HepG2 (cell line): ENCODE data around the gene SDK1. TPM values are rescaled to one million over a fixed set of nuclear protein-coding genes. Genes with fewer than 3 reads are reported as not detected.

ENCODE experiments used
- AHR ChIP-seq: IDR thresholded peaks from 2 replicates; pipeline ENCODE4 v1.6.1; 2018; ENCODE audit warnings: missing genetic modification reagents, missing compliant biosample characterization
- FOXJ3 ChIP-seq: sonication (generic); formaldehyde crosslinking; IDR thresholded peaks from 2 replicates; pipeline ENCODE4 v1.4.0; 2020; ENCODE audit warnings: missing genetic modification reagents, mild to moderate bottlenecking, borderline replicate concordance
- FOXK2 ChIP-seq: fragments of 450-650 bp; IDR thresholded peaks from 2 replicates; pipeline ENCODE4 v1.6.1; 2016
- GABPB1 ChIP-seq: IDR thresholded peaks from 2 replicates; pipeline ENCODE4 v1.6.1; 2016; ENCODE audit warnings: mild to moderate bottlenecking, missing genetic modification reagents, moderate library complexity, missing compliant biosample characterization
- HHEX ChIP-seq: IDR thresholded peaks from 2 replicates; pipeline ENCODE4 v1.6.1; 2016; ENCODE audit warnings: control low read depth
- HMGA1 ChIP-seq: sonication (generic); formaldehyde crosslinking; conservative IDR thresholded peaks from 2 replicates; pipeline ENCODE4 v1.4.0; 2020; ENCODE audit warnings: missing genetic modification reagents
- IKZF1 ChIP-seq: fragments of 450-650 bp; IDR thresholded peaks from 2 replicates; pipeline ENCODE4 v1.7.1; 2016
- KDM3A ChIP-seq: IDR thresholded peaks from 2 replicates; pipeline ENCODE4 v1.6.1; 2018; ENCODE audit warnings: low read depth, missing compliant biosample characterization
- MED1 ChIP-seq: sonication (generic); formaldehyde crosslinking; IDR thresholded peaks from 2 replicates; pipeline ENCODE4 v1.4.0; 2020; ENCODE audit warnings: missing genetic modification reagents
- PAWR ChIP-seq: sonication (generic); formaldehyde crosslinking; IDR thresholded peaks from 2 replicates; pipeline ENCODE4 v1.4.0; 2020; ENCODE audit warnings: missing genetic modification reagents, mild to moderate bottlenecking, borderline replicate concordance
- RCOR2 ChIP-seq: IDR thresholded peaks from 2 replicates; pipeline ENCODE4 v1.6.1; 2016; ENCODE audit warnings: missing biosample characterization, missing genetic modification reagents
- XRCC5 ChIP-seq: fragments of 200-400 bp; formaldehyde crosslinking; optimal IDR thresholded peaks from 2 replicates; pipeline ENCODE3; 2017; ENCODE audit warnings: mild to moderate bottlenecking, low read length
- ZNF530 ChIP-seq: sonication (generic); formaldehyde crosslinking; IDR thresholded peaks from 2 replicates; pipeline ENCODE4 v1.5.0; 2020; ENCODE audit warnings: low read depth, mild to moderate bottlenecking, missing genetic modification reagents
- ZNF672 ChIP-seq: sonication (generic); formaldehyde crosslinking; IDR thresholded peaks from 2 replicates; pipeline ENCODE4 v1.8.1; 2022; ENCODE audit warnings: missing genetic modification reagents
- ZNF678 ChIP-seq: sonication (generic); formaldehyde crosslinking; IDR thresholded peaks from 2 replicates; pipeline ENCODE4 v1.4.0; 2020; ENCODE audit warnings: mild to moderate bottlenecking, missing genetic modification reagents
- polyA plus RNA-seq, 8 experiments: library from polyadenylated mRNA; depleted of rRNA in 3 of 8; stranded (reverse) in 7 of 8; unstranded in 1 of 8; fragments of >200 nt; fragmentation: Illumina TruSeq in 4 of 8; extraction: Trizol in 4 of 8; gene quantifications; 2 replicates each; pipeline versions ENCODE4 v1.2.1 to v1.2.3, GENCODE V29; 2011 to 2016; ENCODE audit warnings: low read depth in 4 of 8, missing spikeins in 1 of 8, mixed read lengths in 1 of 8; ENCODE audit not compliant: insufficient read depth in 1 of 8
- total RNA-seq, 5 experiments: library from RNA; depleted of rRNA; stranded (reverse); fragments of >200 nt; fragmentation: Illumina TruSeq; extraction: Trizol; gene quantifications; 2 replicates each; pipeline ENCODE4 v1.2.3, GENCODE V29; 2016; ENCODE audit warnings: low read depth in 1 of 5
- TF ChIP-seq, protein P1 (sequence below): sonication (generic); formaldehyde crosslinking; IDR thresholded peaks from 2 replicates; pipeline ENCODE4 v1.5.1; 2020; ENCODE audit warnings: mild to moderate bottlenecking, missing genetic modification reagents
- TF ChIP-seq, protein P2 (sequence below): sonication (generic); formaldehyde crosslinking; IDR thresholded peaks from 2 replicates; pipeline ENCODE4 v1.4.0; 2020; ENCODE audit warnings: missing genetic modification reagents
- TF ChIP-seq, protein P3 (sequence below): sonication (generic); formaldehyde crosslinking; IDR thresholded peaks from 2 replicates; pipeline ENCODE4 v1.5.1; 2020; ENCODE audit warnings: missing genetic modification reagents, mild to moderate bottlenecking, borderline replicate concordance
- TF ChIP-seq, protein P4 (sequence below): sonication (generic); formaldehyde crosslinking; IDR thresholded peaks from 2 replicates; pipeline ENCODE4 v1.4.0; 2020; ENCODE audit warnings: mild to moderate bottlenecking, missing genetic modification reagents
- TF ChIP-seq, protein P5 (sequence below): sonication (generic); formaldehyde crosslinking; IDR thresholded peaks from 2 replicates; pipeline ENCODE4 v1.4.0; 2020; ENCODE audit warnings: missing genetic modification reagents

SDK1 gene
- total and polyA plus RNA-seq, 2 of the 13 experiments (the other 11 are each of a cell fraction or from before 2014, with no cell fraction given), result 0.35 to 2.4 TPM

DNA sequence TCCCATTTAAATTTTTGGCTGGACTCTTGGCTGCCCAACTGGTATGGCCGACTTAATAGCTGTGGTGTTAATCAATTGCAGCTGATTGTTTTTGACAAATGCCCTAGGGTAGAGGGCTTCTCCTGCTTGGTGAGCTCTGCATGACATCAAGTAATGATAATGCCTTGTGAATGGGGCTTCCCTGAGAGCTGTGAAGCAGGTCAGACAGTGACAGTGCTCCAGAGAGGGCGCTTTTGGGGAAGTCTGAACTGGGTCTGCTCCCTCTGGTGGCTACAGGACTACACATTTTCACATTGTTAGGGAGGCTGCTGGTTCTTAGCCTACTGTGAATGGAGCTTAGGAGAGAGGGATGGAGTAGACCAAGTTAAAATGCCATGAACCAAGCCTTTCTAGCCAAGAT lies 98.8 kb downstream of the SDK1 start (continued):
- TF ChIP-seq, protein P1, sequence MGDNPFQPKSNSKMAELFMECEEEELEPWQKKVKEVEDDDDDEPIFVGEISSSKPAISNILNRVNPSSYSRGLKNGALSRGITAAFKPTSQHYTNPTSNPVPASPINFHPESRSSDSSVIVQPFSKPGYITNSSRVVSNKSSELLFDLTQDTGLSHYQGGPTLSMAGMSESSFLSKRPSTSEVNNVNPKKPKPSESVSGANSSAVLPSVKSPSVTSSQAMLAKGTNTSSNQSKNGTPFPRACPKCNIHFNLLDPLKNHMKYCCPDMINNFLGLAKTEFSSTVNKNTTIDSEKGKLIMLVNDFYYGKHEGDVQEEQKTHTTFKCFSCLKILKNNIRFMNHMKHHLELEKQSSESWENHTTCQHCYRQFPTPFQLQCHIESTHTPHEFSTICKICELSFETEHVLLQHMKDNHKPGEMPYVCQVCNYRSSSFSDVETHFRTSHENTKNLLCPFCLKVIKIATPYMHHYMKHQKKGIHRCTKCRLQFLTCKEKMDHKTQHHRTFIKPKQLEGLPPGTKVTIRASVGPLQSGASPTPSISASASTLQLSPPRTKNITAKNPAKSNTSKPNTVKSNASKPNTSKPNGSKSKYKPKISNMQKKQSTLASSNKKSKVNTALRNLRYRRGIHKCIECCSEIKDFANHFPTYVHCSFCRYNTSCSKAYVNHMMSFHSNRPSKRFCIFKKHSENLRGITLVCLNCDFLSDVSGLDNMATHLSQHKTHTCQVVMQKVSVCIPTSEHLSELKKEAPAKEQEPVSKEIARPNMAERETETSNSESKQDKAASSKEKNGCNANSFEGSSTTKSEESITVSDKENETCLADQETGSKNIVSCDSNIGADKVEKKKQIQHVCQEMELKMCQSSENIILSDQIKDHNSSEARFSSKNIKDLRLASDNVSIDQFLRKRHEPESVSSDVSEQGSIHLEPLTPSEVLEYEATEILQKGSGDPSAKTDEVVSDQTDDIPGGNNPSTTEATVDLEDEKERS (CRISPR knock-in tag), result no peak
- TF ChIP-seq, protein P2, sequence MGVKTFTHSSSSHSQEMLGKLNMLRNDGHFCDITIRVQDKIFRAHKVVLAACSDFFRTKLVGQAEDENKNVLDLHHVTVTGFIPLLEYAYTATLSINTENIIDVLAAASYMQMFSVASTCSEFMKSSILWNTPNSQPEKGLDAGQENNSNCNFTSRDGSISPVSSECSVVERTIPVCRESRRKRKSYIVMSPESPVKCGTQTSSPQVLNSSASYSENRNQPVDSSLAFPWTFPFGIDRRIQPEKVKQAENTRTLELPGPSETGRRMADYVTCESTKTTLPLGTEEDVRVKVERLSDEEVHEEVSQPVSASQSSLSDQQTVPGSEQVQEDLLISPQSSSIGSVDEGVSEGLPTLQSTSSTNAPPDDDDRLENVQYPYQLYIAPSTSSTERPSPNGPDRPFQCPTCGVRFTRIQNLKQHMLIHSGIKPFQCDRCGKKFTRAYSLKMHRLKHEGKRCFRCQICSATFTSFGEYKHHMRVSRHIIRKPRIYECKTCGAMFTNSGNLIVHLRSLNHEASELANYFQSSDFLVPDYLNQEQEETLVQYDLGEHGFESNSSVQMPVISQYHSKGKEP (CRISPR knock-in tag), result no peak
- TF ChIP-seq FOXJ3 (CRISPR knock-in tag), result no peak
- TF ChIP-seq RCOR2, result no peak
- TF ChIP-seq, protein P3, sequence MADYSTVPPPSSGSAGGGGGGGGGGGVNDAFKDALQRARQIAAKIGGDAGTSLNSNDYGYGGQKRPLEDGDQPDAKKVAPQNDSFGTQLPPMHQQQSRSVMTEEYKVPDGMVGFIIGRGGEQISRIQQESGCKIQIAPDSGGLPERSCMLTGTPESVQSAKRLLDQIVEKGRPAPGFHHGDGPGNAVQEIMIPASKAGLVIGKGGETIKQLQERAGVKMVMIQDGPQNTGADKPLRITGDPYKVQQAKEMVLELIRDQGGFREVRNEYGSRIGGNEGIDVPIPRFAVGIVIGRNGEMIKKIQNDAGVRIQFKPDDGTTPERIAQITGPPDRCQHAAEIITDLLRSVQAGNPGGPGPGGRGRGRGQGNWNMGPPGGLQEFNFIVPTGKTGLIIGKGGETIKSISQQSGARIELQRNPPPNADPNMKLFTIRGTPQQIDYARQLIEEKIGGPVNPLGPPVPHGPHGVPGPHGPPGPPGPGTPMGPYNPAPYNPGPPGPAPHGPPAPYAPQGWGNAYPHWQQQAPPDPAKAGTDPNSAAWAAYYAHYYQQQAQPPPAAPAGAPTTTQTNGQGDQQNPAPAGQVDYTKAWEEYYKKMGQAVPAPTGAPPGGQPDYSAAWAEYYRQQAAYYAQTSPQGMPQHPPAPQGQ (CRISPR knock-in tag), result no peak
- no peak for TF ChIP-seq FOXK2
- no peak for TF ChIP-seq GABPB1 (CRISPR knock-in tag)
- no peak for TF ChIP-seq HMGA1 (CRISPR knock-in tag)
- TF ChIP-seq IKZF1, result no peak
- TF ChIP-seq PAWR (CRISPR knock-in tag), result no peak
- TF ChIP-seq, protein P4, sequence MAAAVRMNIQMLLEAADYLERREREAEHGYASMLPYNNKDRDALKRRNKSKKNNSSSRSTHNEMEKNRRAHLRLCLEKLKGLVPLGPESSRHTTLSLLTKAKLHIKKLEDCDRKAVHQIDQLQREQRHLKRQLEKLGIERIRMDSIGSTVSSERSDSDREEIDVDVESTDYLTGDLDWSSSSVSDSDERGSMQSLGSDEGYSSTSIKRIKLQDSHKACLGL (CRISPR knock-in tag), result no peak
- no peak for TF ChIP-seq MED1
- no peak for TF ChIP-seq ZNF672 (CRISPR knock-in tag)
- TF ChIP-seq ZNF530 (CRISPR knock-in tag), result no peak
- no peak for TF ChIP-seq AHR (CRISPR knock-in tag)
- TF ChIP-seq HHEX (CRISPR knock-in tag), result no peak
- no peak for TF ChIP-seq ZNF678 (CRISPR knock-in tag)
- TF ChIP-seq KDM3A (CRISPR knock-in tag), result no peak
- TF ChIP-seq, protein P5, sequence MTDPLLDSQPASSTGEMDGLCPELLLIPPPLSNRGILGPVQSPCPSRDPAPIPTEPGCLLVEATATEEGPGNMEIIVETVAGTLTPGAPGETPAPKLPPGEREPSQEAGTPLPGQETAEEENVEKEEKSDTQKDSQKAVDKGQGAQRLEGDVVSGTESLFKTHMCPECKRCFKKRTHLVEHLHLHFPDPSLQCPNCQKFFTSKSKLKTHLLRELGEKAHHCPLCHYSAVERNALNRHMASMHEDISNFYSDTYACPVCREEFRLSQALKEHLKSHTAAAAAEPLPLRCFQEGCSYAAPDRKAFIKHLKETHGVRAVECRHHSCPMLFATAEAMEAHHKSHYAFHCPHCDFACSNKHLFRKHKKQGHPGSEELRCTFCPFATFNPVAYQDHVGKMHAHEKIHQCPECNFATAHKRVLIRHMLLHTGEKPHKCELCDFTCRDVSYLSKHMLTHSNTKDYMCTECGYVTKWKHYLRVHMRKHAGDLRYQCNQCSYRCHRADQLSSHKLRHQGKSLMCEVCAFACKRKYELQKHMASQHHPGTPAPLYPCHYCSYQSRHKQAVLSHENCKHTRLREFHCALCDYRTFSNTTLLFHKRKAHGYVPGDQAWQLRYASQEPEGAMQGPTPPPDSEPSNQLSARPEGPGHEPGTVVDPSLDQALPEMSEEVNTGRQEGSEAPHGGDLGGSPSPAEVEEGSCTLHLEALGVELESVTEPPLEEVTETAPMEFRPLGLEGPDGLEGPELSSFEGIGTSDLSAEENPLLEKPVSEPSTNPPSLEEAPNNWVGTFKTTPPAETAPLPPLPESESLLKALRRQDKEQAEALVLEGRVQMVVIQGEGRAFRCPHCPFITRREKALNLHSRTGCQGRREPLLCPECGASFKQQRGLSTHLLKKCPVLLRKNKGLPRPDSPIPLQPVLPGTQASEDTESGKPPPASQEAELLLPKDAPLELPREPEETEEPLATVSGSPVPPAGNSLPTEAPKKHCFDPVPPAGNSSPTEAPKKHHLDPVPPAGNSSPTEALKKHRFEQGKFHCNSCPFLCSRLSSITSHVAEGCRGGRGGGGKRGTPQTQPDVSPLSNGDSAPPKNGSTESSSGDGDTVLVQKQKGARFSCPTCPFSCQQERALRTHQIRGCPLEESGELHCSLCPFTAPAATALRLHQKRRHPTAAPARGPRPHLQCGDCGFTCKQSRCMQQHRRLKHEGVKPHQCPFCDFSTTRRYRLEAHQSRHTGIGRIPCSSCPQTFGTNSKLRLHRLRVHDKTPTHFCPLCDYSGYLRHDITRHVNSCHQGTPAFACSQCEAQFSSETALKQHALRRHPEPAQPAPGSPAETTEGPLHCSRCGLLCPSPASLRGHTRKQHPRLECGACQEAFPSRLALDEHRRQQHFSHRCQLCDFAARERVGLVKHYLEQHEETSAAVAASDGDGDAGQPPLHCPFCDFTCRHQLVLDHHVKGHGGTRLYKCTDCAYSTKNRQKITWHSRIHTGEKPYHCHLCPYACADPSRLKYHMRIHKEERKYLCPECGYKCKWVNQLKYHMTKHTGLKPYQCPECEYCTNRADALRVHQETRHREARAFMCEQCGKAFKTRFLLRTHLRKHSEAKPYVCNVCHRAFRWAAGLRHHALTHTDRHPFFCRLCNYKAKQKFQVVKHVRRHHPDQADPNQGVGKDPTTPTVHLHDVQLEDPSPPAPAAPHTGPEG (CRISPR knock-in tag), result peak; percentile 99
- peak; percentile 77 for TF ChIP-seq XRCC5
